ENCODE data around the gene CHTF18.
"Not testable (repeated sequence)": the region's sequence is repeated elsewhere in the genome, so short reads cannot be mapped to it uniquely, and the experiment has no call there.

The CHTF18 gene

GRCh38 chr16:788399-789126 lies at the start of gene CHTF18:
Gene CHTF18, plus strand, starts transcription at chr16:788620. Its CDS starts 65 bp downstream, at chr16:788685.
- WGBS (ENCODE audit: insufficient coverage, insufficient read length) = no CpG with 5 or more reads among the region's 97 CpGs
- H3K27ac ChIP-seq (ENCODE audit: low read length) = no peak within 1 kb of the TSS
- peak within 1 kb of the TSS; percentile 100 for H3K4me3 ChIP-seq (ENCODE audit: low read length)
- no peaks in the 10 kb centered on the region; the same call in 1 of the 2 replicates for H3K4me1 ChIP-seq (ENCODE audit: control insufficient read depth, insufficient read depth, low read length)
- no peak for DNase-seq (ENCODE audit: low read depth, low spot score)
- H3K9me3 ChIP-seq (ENCODE audit: control insufficient read depth, insufficient read depth, low read length) = no peaks in the 10 kb centered on the region
- no peaks in the 10 kb centered on the region for H3K27me3 ChIP-seq (ENCODE audit: control insufficient read depth, insufficient read depth, low read length)
- peaks cover 45% of the 10 kb centered on the region for H3K36me3 ChIP-seq (ENCODE audit: control insufficient read depth, insufficient read depth, low read length)

GRCh38 chr16:739560-740458 lies 48.6 kb upstream of the CHTF18 start:
- Histone ChIP-seq H3K27ac (ENCODE audit: low read length) (no peak overlapping the region), H3K9me3 (ENCODE audit: control insufficient read depth, insufficient read depth, low read length) (no peaks in the 10 kb centered on the region), H3K27me3 (ENCODE audit: control insufficient read depth, insufficient read depth, low read length) (no peaks in the 10 kb centered on the region), H3K36me3 (ENCODE audit: control insufficient read depth, insufficient read depth, low read length) (peaks cover 7% of the 10 kb centered on the region; the same call in 1 of the 2 replicates), H3K4me1 (ENCODE audit: control insufficient read depth, insufficient read depth, low read length) (no peaks in the 10 kb centered on the region), H3K4me3 (ENCODE audit: low read length) (peak overlapping the region; percentile 75; the same call in 1 of the 2 replicates)
- no CpG with 5 or more reads among the region's 38 CpGs for WGBS (ENCODE audit: insufficient coverage, insufficient read length)
- DNase-seq (ENCODE audit: low read depth, low spot score) = no peak

GRCh38 chr16:740459-740763 lies 48.0 kb upstream of the CHTF18 start:
- Histone ChIP-seq H3K4me1 (ENCODE audit: control insufficient read depth, insufficient read depth, low read length) (no peaks in the 10 kb centered on the region), H3K36me3 (ENCODE audit: control insufficient read depth, insufficient read depth, low read length) (0 out of 2 replicates have a peak, but pooled peaks cover 4% of the 10 kb centered on the region), H3K9me3 (ENCODE audit: control insufficient read depth, insufficient read depth, low read length) (no peaks in the 10 kb centered on the region), H3K4me3 (ENCODE audit: low read length) (peak overlapping the region; percentile 75), H3K27ac (ENCODE audit: low read length) (no peak overlapping the region), H3K27me3 (ENCODE audit: control insufficient read depth, insufficient read depth, low read length) (no peaks in the 10 kb centered on the region)
- no peak for DNase-seq (ENCODE audit: low read depth, low spot score)
- WGBS (ENCODE audit: insufficient coverage, insufficient read length) = no CpG with 5 or more reads among the region's 22 CpGs

- H3K9me3 ChIP-seq (ENCODE audit: control insufficient read depth, insufficient read depth, low read length) = no peaks in the 10 kb centered on the region
- no peaks in the 10 kb centered on the region for H3K27me3 ChIP-seq (ENCODE audit: control insufficient read depth, insufficient read depth, low read length)
- no peak within 1 kb of the TSS for H3K27ac ChIP-seq (ENCODE audit: low read length)
- 0 out of 2 replicates have a peak, but pooled peaks cover 2% of the 10 kb centered on the region for H3K36me3 ChIP-seq (ENCODE audit: control insufficient read depth, insufficient read depth, low read length)
- no CpG with 5 or more reads among the region's 79 CpGs for WGBS (ENCODE audit: insufficient coverage, insufficient read length)
- H3K4me1 ChIP-seq (ENCODE audit: control insufficient read depth, insufficient read depth, low read length) = no peaks in the 10 kb centered on the region
- no peak for DNase-seq (ENCODE audit: low read depth, low spot score)
- peak within 1 kb of the TSS; percentile 75 for H3K4me3 ChIP-seq (ENCODE audit: low read length)
Measured at GRCh38 chr16:740764-741505, 47.5 kb upstream of the CHTF18 start, which contains the start of gene CIAO3. Gene CIAO3, minus strand, starts transcription at chr16:740997. Its CDS starts 12 bp downstream, at chr16:740985.

GRCh38 chr16:741986-742629 lies 46.3 kb upstream of the CHTF18 start:
- H3K4me3 ChIP-seq (ENCODE audit: low read length) = no peak overlapping the region
- DNase-seq (ENCODE audit: low read depth, low spot score) = no peak
- no peak overlapping the region for H3K27ac ChIP-seq (ENCODE audit: low read length)
- WGBS (ENCODE audit: insufficient coverage, insufficient read length) = no CpG with 5 or more reads among the region's 15 CpGs
- no peaks in the 10 kb centered on the region for H3K9me3 ChIP-seq (ENCODE audit: control insufficient read depth, insufficient read depth, low read length)
- H3K27me3 ChIP-seq (ENCODE audit: control insufficient read depth, insufficient read depth, low read length) = no peaks in the 10 kb centered on the region
- no peaks in the 10 kb centered on the region for H3K4me1 ChIP-seq (ENCODE audit: control insufficient read depth, insufficient read depth, low read length)
- no peaks in the 10 kb centered on the region for H3K36me3 ChIP-seq (ENCODE audit: control insufficient read depth, insufficient read depth, low read length)

- no CpG with 5 or more reads among the region's 14 CpGs for WGBS (ENCODE audit: insufficient coverage, insufficient read length)
- not testable (repeated sequence) for H3K4me1 ChIP-seq (ENCODE audit: control insufficient read depth, insufficient read depth, low read length)
Measured at GRCh38 chr16:742894-743293, 45.5 kb upstream of the CHTF18 start.

GRCh38 chr16:743794-744500 lies 44.5 kb upstream of the CHTF18 start:
- WGBS (ENCODE audit: insufficient coverage, insufficient read length) = no CpG with 5 or more reads among the region's 21 CpGs
- no peak for DNase-seq (ENCODE audit: low read depth, low spot score)
- Histone ChIP-seq H3K4me3 (ENCODE audit: low read length) (no peak overlapping the region), H3K27ac (ENCODE audit: low read length) (no peak overlapping the region), H3K27me3 (ENCODE audit: control insufficient read depth, insufficient read depth, low read length) (no peaks in the 10 kb centered on the region), H3K9me3 (ENCODE audit: control insufficient read depth, insufficient read depth, low read length) (no peaks in the 10 kb centered on the region), H3K36me3 (ENCODE audit: control insufficient read depth, insufficient read depth, low read length) (no peaks in the 10 kb centered on the region), H3K4me1 (ENCODE audit: control insufficient read depth, insufficient read depth, low read length) (no peaks in the 10 kb centered on the region)

More at GRCh38 chr16:742894-743293, 45.5 kb upstream of the CHTF18 start:
- H3K4me3 ChIP-seq (ENCODE audit: low read length); H3K27me3 ChIP-seq (ENCODE audit: control insufficient read depth, insufficient read depth, low read length); H3K36me3 ChIP-seq (ENCODE audit: control insufficient read depth, insufficient read depth, low read length); DNase-seq (ENCODE audit: low read depth, low spot score); H3K27ac ChIP-seq (ENCODE audit: low read length); H3K9me3 ChIP-seq (ENCODE audit: control insufficient read depth, insufficient read depth, low read length): not testable (repeated sequence)

- Histone ChIP-seq H3K4me1 (ENCODE audit: control insufficient read depth, insufficient read depth, low read length) (no peaks in the 10 kb centered on the region), H3K4me3 (ENCODE audit: low read length) (no peak overlapping the region), H3K27me3 (ENCODE audit: control insufficient read depth, insufficient read depth, low read length) (no peaks in the 10 kb centered on the region), H3K27ac (ENCODE audit: low read length) (no peak overlapping the region), H3K36me3 (ENCODE audit: control insufficient read depth, insufficient read depth, low read length) (no peaks in the 10 kb centered on the region), H3K9me3 (ENCODE audit: control insufficient read depth, insufficient read depth, low read length) (no peaks in the 10 kb centered on the region)
- DNase-seq (ENCODE audit: low read depth, low spot score) = no peak
- no CpG with 5 or more reads among the region's 14 CpGs for WGBS (ENCODE audit: insufficient coverage, insufficient read length)
Measured at GRCh38 chr16:745739-746138, 42.7 kb upstream of the CHTF18 start.

GRCh38 chr16:746637-747036 lies 41.8 kb upstream of the CHTF18 start:
- no peak overlapping the region for H3K27ac ChIP-seq (ENCODE audit: low read length)
- DNase-seq (ENCODE audit: low read depth, low spot score) = no peak
- no peak overlapping the region for H3K4me3 ChIP-seq (ENCODE audit: low read length)
- no peaks in the 10 kb centered on the region for H3K9me3 ChIP-seq (ENCODE audit: control insufficient read depth, insufficient read depth, low read length)
- no peaks in the 10 kb centered on the region for H3K27me3 ChIP-seq (ENCODE audit: control insufficient read depth, insufficient read depth, low read length)
- no CpG with 5 or more reads among the region's 13 CpGs for WGBS (ENCODE audit: insufficient coverage, insufficient read length)
- H3K4me1 ChIP-seq (ENCODE audit: control insufficient read depth, insufficient read depth, low read length) = peaks cover 1% of the 10 kb centered on the region
- no peaks in the 10 kb centered on the region; the same call in 1 of the 2 replicates for H3K36me3 ChIP-seq (ENCODE audit: control insufficient read depth, insufficient read depth, low read length)
